Vagina (tissue), 2 donors: ENCODE measurements around the gene RSRC2. TPM values are rescaled to one million over a fixed set of nuclear protein-coding genes. Genes with fewer than 3 reads are reported as not detected.
"Not testable (repeated sequence)": the region's sequence is repeated elsewhere in the genome, so short reads cannot be mapped to it uniquely, and the experiment has no call there.

Experiments
- DNase-seq, 2 donors: peaks; one replicate each; pipeline ENCODE4 v3.0.0-alpha.2; 2017; ENCODE audit errors: extremely low spot score in 2 of 2
- H3K27ac ChIP-seq: fragments of 200-600 bp; sonication (generic); one replicate; pipeline ENCODE4 v1.5.1; 2019
- H3K27me3 ChIP-seq: fragments of 200-600 bp; sonication (generic); one replicate; pipeline ENCODE4 v1.5.1; 2019
- H3K36me3 ChIP-seq, 2 donors: fragments of 200-600 bp; sonication (generic); one replicate each; pipeline ENCODE4 v1.5.1; 2017 to 2019
- H3K4me1 ChIP-seq: fragments of 200-600 bp; sonication (generic); one replicate; pipeline ENCODE4 v1.5.1; 2019
- H3K4me3 ChIP-seq, 2 donors: fragments of 200-600 bp; sonication (generic); 1 replicate in 1 of 2; 2 replicates in 1 of 2; pipeline ENCODE4 v1.5.1; 2016 to 2019
- H3K9me3 ChIP-seq: fragments of 200-600 bp; sonication (generic); one replicate; pipeline ENCODE4 v1.5.1; 2019
- CTCF ChIP-seq, 3 experiments: fragments of 450-650 bp in 2 of 3; fragments of 200-600 bp in 1 of 3; sonication (generic) in 1 of 3; IDR thresholded peaks; one replicate each; pipeline ENCODE4 v1.5.1; 2017 to 2019; ENCODE audit warnings: antibody characterized with exemption in 3 of 3, mild to moderate bottlenecking in 2 of 3, moderate library complexity in 2 of 3
- POLR2A ChIP-seq, 2 donors: fragments of 450-650 bp; IDR thresholded peaks; one replicate each; pipeline ENCODE4 v1.6.1; 2017; ENCODE audit warnings: antibody characterized with exemption in 2 of 2, mild to moderate bottlenecking in 2 of 2, moderate library complexity in 2 of 2
- POLR2AphosphoS5 ChIP-seq, 2 donors: sonication (generic); formaldehyde crosslinking; IDR thresholded peaks; one replicate each; pipeline ENCODE4 v1.9.0; 2017; ENCODE audit warnings: antibody characterized with exemption in 2 of 2, mild to moderate bottlenecking in 2 of 2, low read depth in 1 of 2; ENCODE audit not compliant: insufficient read depth in 1 of 2
- intact Hi-C: fragments of 100-400 bp; cut with DNase I; formaldehyde crosslinking; loops from one replicate; pipeline ENCODE4 v1.15.1; 2023
- total RNA-seq: library from RNA; depleted of rRNA; stranded (reverse); fragments of >200 nt; gene quantifications from one replicate; pipeline ENCODE4 v1.2.3, GENCODE V29; 2016

Gene RSRC2
- 93.3 TPM for total RNA-seq

DNA sequence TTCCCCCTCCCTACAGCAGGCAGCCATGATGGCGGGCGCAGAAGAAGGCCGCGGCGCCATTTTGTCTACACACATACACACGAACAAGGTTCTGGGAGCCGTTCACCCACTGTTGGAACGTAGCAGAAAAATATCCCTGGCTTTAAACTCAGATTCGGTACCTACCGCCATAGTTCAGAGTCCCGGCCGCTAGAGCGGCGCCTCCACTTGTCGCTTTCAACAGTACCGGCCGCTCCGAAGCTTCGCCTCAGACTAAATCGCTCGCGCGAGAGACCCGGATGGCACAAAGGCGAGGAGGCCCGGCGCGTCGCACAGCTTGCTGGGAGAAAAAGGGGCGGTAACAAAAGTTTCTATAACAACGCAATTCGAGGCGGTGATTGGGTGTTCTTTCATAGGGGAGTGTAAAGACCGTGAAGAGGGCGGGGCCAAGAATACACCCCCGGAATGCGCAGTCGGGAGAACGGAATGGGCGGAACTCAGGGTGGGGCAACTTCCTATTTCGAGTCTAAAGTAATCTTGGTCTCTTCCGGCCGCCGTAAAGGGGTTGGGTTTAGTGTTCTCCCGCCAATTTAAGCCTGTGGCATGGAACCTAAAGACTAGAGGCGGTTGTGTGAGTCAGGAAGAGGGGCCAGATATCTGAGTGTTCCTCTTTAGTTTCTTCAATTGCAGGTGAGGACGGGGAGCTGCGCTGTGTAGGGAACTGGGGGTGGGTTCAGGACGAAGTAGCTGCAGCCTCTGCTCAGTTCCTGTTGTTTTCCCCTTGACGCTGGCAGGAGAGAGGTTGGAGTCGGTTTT lies at the start of gene RSRC2, which contains the start of gene KNTC1:
TSS of gene RSRC2 (minus strand) at position 254 of the 795 bp plus-strand sequence. CDS start at position 171, 83 bp downstream.
TSS of gene KNTC1 (plus strand) at position 567 of the 795 bp plus-strand sequence. CDS start 2,815 bp downstream, outside the sequence.
- peak; percentile 100 for DNase-seq
- Histone ChIP-seq H3K4me1 (peaks cover 46% of the 10 kb centered on the region), H3K4me3 (peak within 1 kb of the TSS; percentile 54 to 67), H3K27ac (peak within 1 kb of the TSS; percentile 95), H3K27me3 (no peaks in the 10 kb centered on the region), H3K36me3 (peaks cover 0 to 2% of the 10 kb centered on the region in 2 donors), H3K9me3 (no peaks in the 10 kb centered on the region)
- TF ChIP-seq POLR2A (IDR thresholded peaks at IDR 0.05) (peak in 1 of 2 donors; percentile 99), CTCF (IDR thresholded peaks at IDR 0.05) (no peak), POLR2AphosphoS5 (IDR thresholded peaks at IDR 0.05; ENCODE audit: insufficient read depth in 1 of 2, low read depth in 1 of 2) (peak; percentile 98 to 100)
- intact Hi-C loops, result no loop called here

GRCh38 chr12:122571821-122572220 lies 45.1 kb upstream of the RSRC2 start:
- DNase-seq, result no peak
- H3K36me3 ChIP-seq, result peaks cover 0 to 28% of the 10 kb centered on the region in 2 donors
- intact Hi-C loops, result no loop called here
- H3K4me3 ChIP-seq, result no peak overlapping the region
- no peaks in the 10 kb centered on the region for H3K27me3 ChIP-seq
- TF ChIP-seq POLR2A (IDR thresholded peaks at IDR 0.05) (no peak), POLR2AphosphoS5 (IDR thresholded peaks at IDR 0.05; ENCODE audit: insufficient read depth in 1 of 2, low read depth in 1 of 2) (no peak), CTCF (IDR thresholded peaks at IDR 0.05) (no peak)
- H3K27ac ChIP-seq, result no peak overlapping the region
- no peaks in the 10 kb centered on the region for H3K9me3 ChIP-seq
- no peaks in the 10 kb centered on the region for H3K4me1 ChIP-seq

- DNase-seq, H3K4me1 ChIP-seq, H3K4me3 ChIP-seq, intact Hi-C loops, H3K27ac ChIP-seq, H3K9me3 ChIP-seq, H3K27me3 ChIP-seq: not testable (repeated sequence)
- H3K36me3 ChIP-seq, result peaks cover 0 to 20% of the 10 kb centered on the region in 2 donors
These were observed 43.3 kb upstream of the RSRC2 start for GRCh38 chr12:122570006-122570405.

GRCh38 chr12:122569288-122569687 lies 42.6 kb upstream of the RSRC2 start:
- Histone ChIP-seq H3K4me3 (no peak overlapping the region), H3K36me3 (peaks cover 0 to 14% of the 10 kb centered on the region in 2 donors), H3K27me3 (no peaks in the 10 kb centered on the region), H3K9me3 (no peaks in the 10 kb centered on the region), H3K4me1 (no peaks in the 10 kb centered on the region), H3K27ac (no peak overlapping the region)
- no peak for DNase-seq
- TF ChIP-seq POLR2A (IDR thresholded peaks at IDR 0.05) (no peak), POLR2AphosphoS5 (IDR thresholded peaks at IDR 0.05; ENCODE audit: insufficient read depth in 1 of 2, low read depth in 1 of 2) (no peak), CTCF (IDR thresholded peaks at IDR 0.05) (no peak)
- intact Hi-C loops, result no loop called here

DNA sequence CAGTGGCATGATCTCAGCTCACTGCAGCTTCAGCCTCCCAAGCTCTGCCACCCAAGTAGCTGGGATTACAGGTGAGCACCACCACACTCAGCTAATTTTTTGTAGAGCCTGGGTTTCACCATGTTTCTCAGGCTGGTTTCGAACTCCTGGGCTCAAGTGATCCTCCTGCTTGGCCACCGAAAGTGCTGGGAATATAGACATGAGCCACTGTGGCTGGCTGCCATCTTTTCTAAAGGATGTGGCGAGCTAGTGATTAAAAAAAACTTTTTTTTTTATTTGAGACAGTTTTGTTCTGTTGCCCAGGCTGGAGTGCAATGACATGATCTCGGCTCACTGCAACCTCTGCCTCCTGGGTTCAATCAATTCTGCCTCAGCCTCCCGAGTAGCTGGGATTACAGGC lies 40.1 kb upstream of the RSRC2 start:
- H3K4me3 ChIP-seq, H3K27ac ChIP-seq, DNase-seq, H3K4me1 ChIP-seq, H3K36me3 ChIP-seq, H3K27me3 ChIP-seq, H3K9me3 ChIP-seq, intact Hi-C loops: not testable (repeated sequence)

DNA sequence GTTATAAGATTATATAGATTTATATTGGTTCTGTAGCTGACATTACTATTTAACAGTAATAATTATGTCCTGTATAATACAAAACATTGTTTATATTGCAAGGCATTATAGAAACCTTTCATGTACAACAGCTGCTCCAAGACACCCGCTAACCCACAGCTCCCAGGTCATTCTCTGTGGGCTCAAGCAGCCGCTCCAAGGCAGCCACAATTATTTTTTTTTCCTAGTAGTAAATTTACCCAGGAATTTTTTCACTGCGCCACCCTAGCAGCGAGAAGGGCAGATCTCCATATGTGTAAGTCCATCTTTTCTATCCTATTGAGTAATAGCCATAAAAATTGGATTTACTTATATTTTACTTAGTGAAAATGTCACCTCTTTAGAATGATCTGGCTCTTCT lies 36.6 kb upstream of the RSRC2 start:
- DNase-seq, result no peak
- no peaks in the 10 kb centered on the region for H3K36me3 ChIP-seq
- no peaks in the 10 kb centered on the region for H3K4me1 ChIP-seq
- H3K9me3 ChIP-seq, result no peaks in the 10 kb centered on the region
- no peak overlapping the region for H3K27ac ChIP-seq
- no peaks in the 10 kb centered on the region for H3K27me3 ChIP-seq
- intact Hi-C loops, result no loop called here
- no peak overlapping the region for H3K4me3 ChIP-seq
- TF ChIP-seq POLR2A (IDR thresholded peaks at IDR 0.05) (no peak), POLR2AphosphoS5 (IDR thresholded peaks at IDR 0.05; ENCODE audit: insufficient read depth in 1 of 2, low read depth in 1 of 2) (no peak), CTCF (IDR thresholded peaks at IDR 0.05) (no peak)
